Stimulated activated CD4-positive, alpha-beta T cell treated with anti-CD3 and anti-CD28 coated beads, Interleukin-4, amount 100 ng/mL, for 1 hour (primary cell): ENCODE data around the gene CES3.
A peak's percentile ranks its signal among the peaks of the same experiment; 100 is the strongest.
"Not testable (repeated sequence)": the region's sequence is repeated elsewhere in the genome, so short reads cannot be mapped to it uniquely, and the experiment has no call there.

Source experiments
- DNase-seq: peaks from one replicate; pipeline ENCODE4 v3.0.0-alpha.2; 2020

Gene CES3

GRCh38 chr16:66926961-66927436, 34.1 kb upstream of the CES3 start:
- no peak for DNase-seq

- DNase-seq: no peak
Observed at GRCh38 chr16:66927918-66928649, 33.0 kb upstream of the CES3 start.

GRCh38 chr16:66928702-66929388, 32.2 kb upstream of the CES3 start:
- peak; percentile 39 for DNase-seq

GRCh38 chr16:66930189-66930588, 30.9 kb upstream of the CES3 start:
- no peak for DNase-seq

- DNase-seq: no peak
Observed at GRCh38 chr16:66931665-66932064, 29.4 kb upstream of the CES3 start.

GRCh38 chr16:66932076-66932475, 29.0 kb upstream of the CES3 start:
- no peak for DNase-seq

- DNase-seq: peak; percentile 51
Observed at GRCh38 chr16:66933776-66934137, 27.3 kb upstream of the CES3 start.

- peak; percentile 90 for DNase-seq
Observed at GRCh38 chr16:66934138-66934838, 26.8 kb upstream of the CES3 start, which contains the start of gene CIAO2B. TSS of gene CIAO2B (minus strand) at chr16:66934402. CDS start at chr16:66934364, 38 bp downstream.

GRCh38 chr16:66934839-66935313, 26.2 kb upstream of the CES3 start:
- not testable (repeated sequence) for DNase-seq

GRCh38 chr16:66935314-66936011, 25.6 kb upstream of the CES3 start, which contains the start of gene CES2:
TSS of gene CES2 (plus strand) at chr16:66935516. CDS start at chr16:66935636, 120 bp downstream.
- DNase-seq: no peak

- no peak for DNase-seq
Observed at GRCh38 chr16:66936462-66936861, 24.6 kb upstream of the CES3 start.

GRCh38 chr16:66936889-66937554, 24.0 kb upstream of the CES3 start:
- no peak for DNase-seq

- no peak for DNase-seq
Observed at GRCh38 chr16:66937725-66938337, 23.2 kb upstream of the CES3 start.

- no peak for DNase-seq
Observed at GRCh38 chr16:66939366-66939765, 21.7 kb upstream of the CES3 start.

GRCh38 chr16:66940236-66940635, 20.8 kb upstream of the CES3 start:
- no peak for DNase-seq

- no peak for DNase-seq
Observed at GRCh38 chr16:66942981-66943380, 18.1 kb upstream of the CES3 start.

GRCh38 chr16:66943426-66944053, 17.5 kb upstream of the CES3 start:
- DNase-seq: no peak

GRCh38 chr16:66944054-66944441, 17.0 kb upstream of the CES3 start:
- DNase-seq: no peak

- not testable (repeated sequence) for DNase-seq
Observed at GRCh38 chr16:66944971-66945370, 16.1 kb upstream of the CES3 start.

GRCh38 chr16:66945939-66946338, 15.1 kb upstream of the CES3 start:
- DNase-seq: no peak

GRCh38 chr16:66946541-66946940, 14.5 kb upstream of the CES3 start:
- DNase-seq: no peak
